Osteocyte (in vitro differentiated cells): ENCODE data around the gene RPL39L. TPM values are rescaled to one million over a fixed set of nuclear protein-coding genes. Genes with fewer than 3 reads are reported as not detected.
"Not testable (repeated sequence)": the region's sequence is repeated elsewhere in the genome, so short reads cannot be mapped to it uniquely, and the experiment has no call there.

Source experiments
- DNase-seq: peaks from one replicate; pipeline ENCODE4 v3.0.0; 2021; ENCODE audit warnings: mixed read lengths; ENCODE audit not compliant: unreplicated experiment; ENCODE audit errors: extremely low spot score
- H3K27ac Mint-ChIP-seq: one replicate; pipeline ENCODE4 v1.8.0; 2021; ENCODE audit warnings: mild to moderate bottlenecking, mixed read lengths; ENCODE audit not compliant: unreplicated experiment
- H3K27me3 Mint-ChIP-seq: one replicate; pipeline ENCODE4 v1.8.0; 2021; ENCODE audit warnings: mixed read lengths; ENCODE audit not compliant: unreplicated experiment
- H3K36me3 Mint-ChIP-seq: one replicate; pipeline ENCODE4 v1.8.0; 2021; ENCODE audit warnings: mixed read lengths; ENCODE audit not compliant: unreplicated experiment
- H3K4me1 Mint-ChIP-seq: one replicate; pipeline ENCODE4 v1.8.0; 2021; ENCODE audit warnings: mixed read lengths; ENCODE audit not compliant: unreplicated experiment
- H3K4me3 Mint-ChIP-seq: one replicate; pipeline ENCODE4 v1.8.0; 2021; ENCODE audit warnings: mild to moderate bottlenecking, moderate library complexity, mixed read lengths; ENCODE audit not compliant: unreplicated experiment
- H3K9me3 Mint-ChIP-seq: one replicate; pipeline ENCODE4 v1.8.0; 2021; ENCODE audit warnings: mixed read lengths; ENCODE audit not compliant: unreplicated experiment
- total RNA-seq: library from RNA; stranded (reverse); gene quantifications from 2 replicates; pipeline ENCODE4 v1.2.1, GENCODE V29; 2021
- TF ChIP-seq, protein P1 (sequence below): fragments of 200-600 bp; sonication (generic); IDR thresholded peaks from 2 replicates; pipeline ENCODE4 v1.5.0; 2021; ENCODE audit warnings: antibody characterized with exemption, mild to moderate bottlenecking, moderate library complexity

Gene RPL39L
- total RNA-seq, 1 donor from 2014 or later: 19.5 TPM

GRCh38 chr3:187183903-187184302 is 44.6 kb upstream of the RPL39L start:
- TF ChIP-seq, protein P1, sequence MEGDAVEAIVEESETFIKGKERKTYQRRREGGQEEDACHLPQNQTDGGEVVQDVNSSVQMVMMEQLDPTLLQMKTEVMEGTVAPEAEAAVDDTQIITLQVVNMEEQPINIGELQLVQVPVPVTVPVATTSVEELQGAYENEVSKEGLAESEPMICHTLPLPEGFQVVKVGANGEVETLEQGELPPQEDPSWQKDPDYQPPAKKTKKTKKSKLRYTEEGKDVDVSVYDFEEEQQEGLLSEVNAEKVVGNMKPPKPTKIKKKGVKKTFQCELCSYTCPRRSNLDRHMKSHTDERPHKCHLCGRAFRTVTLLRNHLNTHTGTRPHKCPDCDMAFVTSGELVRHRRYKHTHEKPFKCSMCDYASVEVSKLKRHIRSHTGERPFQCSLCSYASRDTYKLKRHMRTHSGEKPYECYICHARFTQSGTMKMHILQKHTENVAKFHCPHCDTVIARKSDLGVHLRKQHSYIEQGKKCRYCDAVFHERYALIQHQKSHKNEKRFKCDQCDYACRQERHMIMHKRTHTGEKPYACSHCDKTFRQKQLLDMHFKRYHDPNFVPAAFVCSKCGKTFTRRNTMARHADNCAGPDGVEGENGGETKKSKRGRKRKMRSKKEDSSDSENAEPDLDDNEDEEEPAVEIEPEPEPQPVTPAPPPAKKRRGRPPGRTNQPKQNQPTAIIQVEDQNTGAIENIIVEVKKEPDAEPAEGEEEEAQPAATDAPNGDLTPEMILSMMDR: no peak
- Mint-ChIP-seq H3K4me1 (peaks cover 11% of the 10 kb centered on the region), H3K27ac (no peak overlapping the region), H3K9me3 (peaks cover 4% of the 10 kb centered on the region), H3K36me3 (no peaks in the 10 kb centered on the region), H3K27me3 (peaks cover 13% of the 10 kb centered on the region), H3K4me3 (no peak overlapping the region)
- DNase-seq: no peak

DNA sequence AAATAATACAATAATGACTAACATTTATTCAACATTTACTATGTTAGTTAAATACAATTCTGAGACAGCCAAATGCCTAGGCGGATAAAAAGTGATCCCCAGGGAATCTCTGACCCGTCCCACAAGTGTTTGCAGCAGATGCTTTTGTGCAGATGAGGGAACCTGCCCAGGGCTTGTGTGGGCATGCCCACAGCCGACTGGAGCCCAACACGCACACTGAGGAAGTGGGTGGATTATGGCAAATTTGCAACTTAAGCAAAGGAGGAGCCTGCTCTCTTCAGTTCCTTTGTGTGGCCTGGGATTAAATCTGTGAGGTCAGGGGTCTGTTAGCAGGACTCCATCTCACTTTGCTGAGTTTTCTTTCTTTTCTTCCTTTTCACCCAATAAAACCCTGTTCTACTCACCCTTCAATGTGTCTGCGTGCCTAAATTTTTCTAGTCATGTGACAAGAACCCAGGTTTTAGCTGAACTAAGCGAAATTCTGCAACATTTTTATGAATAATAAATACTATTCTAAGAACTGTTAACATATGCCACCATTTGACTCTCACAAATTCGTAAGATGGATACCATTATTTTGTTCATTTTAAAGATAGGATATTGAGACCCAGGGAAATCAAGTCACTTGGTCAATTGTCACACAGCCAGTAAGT is 44.0 kb upstream of the RPL39L start:
- DNase-seq: no peak
- Mint-ChIP-seq H3K4me1 (peaks cover 11% of the 10 kb centered on the region), H3K36me3 (no peaks in the 10 kb centered on the region), H3K27me3 (peaks cover 13% of the 10 kb centered on the region), H3K4me3 (no peak overlapping the region), H3K27ac (no peak overlapping the region), H3K9me3 (peaks cover 4% of the 10 kb centered on the region)
- TF ChIP-seq, protein P1: no peak

- Mint-ChIP-seq H3K36me3 (no peaks in the 10 kb centered on the region), H3K27ac (no peak overlapping the region), H3K4me3 (no peak overlapping the region), H3K27me3 (peaks cover 13% of the 10 kb centered on the region), H3K4me1 (peaks cover 11% of the 10 kb centered on the region), H3K9me3 (peaks cover 4% of the 10 kb centered on the region)
- no peak for DNase-seq
- TF ChIP-seq, protein P1: no peak
Observed at GRCh38 chr3:187181454-187182170, 42.3 kb upstream of the RPL39L start.

DNA sequence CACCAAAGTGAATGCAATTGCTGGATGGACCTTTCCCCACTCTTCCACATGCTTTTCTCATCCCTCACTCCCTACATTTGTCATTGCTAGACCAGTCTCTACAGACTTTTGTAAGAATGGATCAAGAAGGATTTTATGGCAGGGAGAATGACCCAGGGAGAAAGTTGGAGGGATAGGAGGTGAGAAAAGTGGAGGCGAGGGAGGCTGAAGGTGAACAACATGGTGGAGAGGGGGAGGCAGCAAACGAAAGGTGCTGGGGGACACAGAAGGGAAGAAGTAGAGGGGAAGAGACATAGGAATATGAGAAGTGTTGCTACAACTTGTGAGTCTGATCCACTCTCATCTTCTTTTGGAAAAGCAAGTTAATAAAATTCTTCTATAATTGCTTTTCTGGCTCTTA is 33.6 kb upstream of the RPL39L start:
- TF ChIP-seq, protein P1: no peak
- H3K27me3 Mint-ChIP-seq: peaks cover 4% of the 10 kb centered on the region
- H3K4me3 Mint-ChIP-seq: no peak overlapping the region
- no peak overlapping the region for H3K27ac Mint-ChIP-seq
- H3K9me3 Mint-ChIP-seq: no peaks in the 10 kb centered on the region
- DNase-seq: no peak
- H3K36me3 Mint-ChIP-seq: no peaks in the 10 kb centered on the region
- peaks cover 15% of the 10 kb centered on the region for H3K4me1 Mint-ChIP-seq

DNA sequence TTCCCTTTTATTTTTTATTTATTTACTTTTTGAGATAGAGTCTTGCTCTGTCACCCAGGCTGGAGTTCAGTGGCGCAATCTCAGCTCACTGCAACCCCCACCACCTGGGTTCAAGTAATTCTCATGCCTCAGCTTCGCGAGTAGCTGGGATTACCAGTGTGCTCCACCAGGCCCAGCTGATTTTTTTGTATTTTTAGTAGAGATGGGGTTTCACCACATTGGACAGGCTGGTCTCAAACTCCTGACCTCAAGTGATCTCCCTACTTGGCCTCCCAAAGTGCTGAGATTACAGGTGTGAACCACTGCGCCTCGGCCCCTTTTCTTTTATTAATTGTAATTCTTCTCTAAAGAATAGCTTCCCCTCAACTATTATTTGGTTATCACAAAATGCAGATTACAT is 31.6 kb upstream of the RPL39L start:
- H3K4me1 Mint-ChIP-seq: peaks cover 15% of the 10 kb centered on the region
- H3K36me3 Mint-ChIP-seq, H3K27ac Mint-ChIP-seq, H3K4me3 Mint-ChIP-seq, DNase-seq, H3K9me3 Mint-ChIP-seq, H3K27me3 Mint-ChIP-seq: not testable (repeated sequence)
